SU-DHL-6 (cell line): ENCODE results near the gene CD80.

Experiments
- CTCF ChIP-seq: fragments of 200-600 bp; sonication (generic); IDR thresholded peaks from one replicate; pipeline ENCODE4 v1.5.1; 2017; ENCODE audit warnings: antibody characterized with exemption, mild to moderate bottlenecking, low read length, moderate library complexity; ENCODE audit not compliant: insufficient read depth, poor library complexity, severe bottlenecking
- EZH2phosphoT487 ChIP-seq: fragments of 200-600 bp; sonication (generic), shearing (Covaris generic); conservative IDR thresholded peaks from 2 replicates; pipeline ENCODE4 v1.6.1; 2018; ENCODE audit warnings: mild to moderate bottlenecking, antibody characterized with exemption, low read length, moderate library complexity, mixed read lengths

- TF ChIP-seq CTCF (no peak), EZH2phosphoT487 (no peak)
Observed at GRCh38 chr3:119604878-119605277, 45.5 kb upstream of the CD80 start.
